K562 treated with DMSO at 1 percent for 24 hours (cell line): ENCODE measurements around the gene ZNF83. TPM values are rescaled to one million over a fixed set of nuclear protein-coding genes. Genes with fewer than 3 reads are reported as not detected.

Source experiments
- total RNA-seq: library from RNA; unstranded; fragments of 300-600 nt; gene quantifications from 2 replicates; pipeline ENCODE4 v1.2.3, GENCODE V29; 2022; ENCODE audit warnings: low read depth; ENCODE audit not compliant: insufficient read depth

ZNF83 gene
- total RNA-seq = 17.7 and 21.4 TPM in 2 replicates

DNA sequence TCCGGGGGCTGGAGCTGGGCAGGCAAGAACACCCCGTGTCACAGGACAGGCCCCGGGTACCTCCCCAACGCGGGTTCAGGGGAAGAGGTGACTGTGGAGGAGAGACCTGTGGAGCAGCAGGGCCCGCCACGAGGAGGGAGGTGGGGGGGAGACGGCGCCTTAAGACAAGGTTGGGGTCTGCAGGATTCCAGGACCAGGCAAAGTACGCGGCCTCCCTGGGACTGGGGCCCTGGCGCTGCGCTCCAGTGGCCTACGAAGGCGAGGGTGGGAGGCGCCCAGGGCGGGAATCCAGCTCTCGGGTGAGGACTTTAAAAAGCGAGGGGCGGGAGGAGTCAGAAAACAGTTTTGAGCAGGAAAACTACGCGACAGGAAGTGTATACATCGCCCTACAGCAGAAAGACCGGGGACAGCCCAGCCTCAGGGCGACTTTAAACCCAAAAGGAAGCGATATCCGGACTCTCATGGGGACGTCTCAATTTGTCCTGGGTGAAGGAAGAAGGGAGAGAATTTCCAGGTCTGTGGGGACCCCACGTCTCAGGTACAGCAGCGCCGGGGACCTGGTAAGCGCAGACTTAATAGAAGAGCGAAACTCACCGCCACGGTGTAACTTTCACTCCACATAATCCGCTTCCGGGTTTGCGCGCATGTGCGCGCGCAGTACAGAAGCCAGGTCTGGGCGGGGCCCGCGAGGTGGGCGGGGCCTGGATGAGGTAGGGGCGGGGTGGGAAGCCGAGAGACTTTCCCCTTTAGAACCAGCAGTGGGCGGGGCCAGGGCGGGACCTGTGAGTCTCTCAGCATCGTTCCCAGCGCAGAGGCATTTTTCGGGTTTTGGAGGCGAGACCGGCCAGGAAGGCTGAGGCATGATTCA is at the start of gene ZNF83:
Gene ZNF83, minus strand, starts transcription at position 638 of the 868 bp plus-strand sequence.

GRCh38 chr19:52570000-52570861 is 67.9 kb downstream of the ZNF83 start, which contains the start of gene ZNF701:
ZNF701 (plus strand) TSS chr19:52570287; CDS start chr19:52574148, 3,861 bp downstream.

Other genes with a start within 250 kb of the ZNF83 start
- 0.82 and 0.93 TPM in 2 replicates for gene ZNF528, start 240.5 kb downstream of the ZNF83 start, total RNA-seq
- 0.50 TPM in 1 of 2 replicates, not detected in the other for gene ZNF534, start 209.2 kb downstream of the ZNF83 start, total RNA-seq
- gene ZNF578, start 184.8 kb downstream of the ZNF83 start, total RNA-seq = not detected in 2 replicates
- gene ZNF808, start 110.7 kb downstream of the ZNF83 start, total RNA-seq = 1.3 and 1.6 TPM in 2 replicates
- gene ZNF701, start 68.1 kb downstream of the ZNF83 start, total RNA-seq = 4.4 and 4.7 TPM in 2 replicates
- 4.6 and 16.6 TPM in 2 replicates for gene ZNF611, start 96.7 kb upstream of the ZNF83 start, total RNA-seq
- 5.3 and 6.8 TPM in 2 replicates for gene ZNF600, start 148.4 kb upstream of the ZNF83 start, total RNA-seq
- 6.5 and 8.4 TPM in 2 replicates for gene ZNF28, start 183.3 kb upstream of the ZNF83 start, total RNA-seq
- 12.5 and 12.7 TPM in 2 replicates for gene ZNF468, start 219.3 kb upstream of the ZNF83 start, total RNA-seq